GM19452 (cell line): ENCODE measurements around the gene PSMG4.

Source experiments
- ATAC-seq: cut with Tn5 transposase; IDR thresholded peaks from one replicate; pipeline ENCODE4 v1.9.1; 2021; ENCODE audit not compliant: unreplicated experiment

PSMG4 gene

GRCh38 chr6:3288711-3289663, 30.2 kb downstream of the PSMG4 start:
- no peak for ATAC-seq

- no peak for ATAC-seq
Observed at GRCh38 chr6:3289664-3290055, 30.9 kb downstream of the PSMG4 start.

- ATAC-seq: no peak
Observed at GRCh38 chr6:3290149-3290930, 31.6 kb downstream of the PSMG4 start.

GRCh38 chr6:3290931-3291211, 32.1 kb downstream of the PSMG4 start:
- no peak for ATAC-seq

- ATAC-seq: no peak
Observed at GRCh38 chr6:3291346-3291745, 32.6 kb downstream of the PSMG4 start.

GRCh38 chr6:3291987-3292386, 33.2 kb downstream of the PSMG4 start:
- no peak for ATAC-seq

GRCh38 chr6:3292431-3293197, 33.9 kb downstream of the PSMG4 start:
- no peak for ATAC-seq

- ATAC-seq: no peak
Observed at GRCh38 chr6:3293271-3294155, 34.8 kb downstream of the PSMG4 start.

GRCh38 chr6:3294396-3294795, 35.6 kb downstream of the PSMG4 start:
- ATAC-seq: no peak

GRCh38 chr6:3294921-3295871, 36.4 kb downstream of the PSMG4 start:
- ATAC-seq: no peak

GRCh38 chr6:3296078-3296477, 37.3 kb downstream of the PSMG4 start:
- no peak for ATAC-seq

- no peak for ATAC-seq
Observed at GRCh38 chr6:3296537-3296936, 37.8 kb downstream of the PSMG4 start.

GRCh38 chr6:3297006-3297405, 38.3 kb downstream of the PSMG4 start:
- no peak for ATAC-seq

GRCh38 chr6:3297909-3298308, 39.2 kb downstream of the PSMG4 start:
- ATAC-seq: no peak

GRCh38 chr6:3299221-3299620, 40.5 kb downstream of the PSMG4 start:
- ATAC-seq: no peak

GRCh38 chr6:3301506-3301905, 42.8 kb downstream of the PSMG4 start:
- ATAC-seq: no peak

- no peak for ATAC-seq
Observed at GRCh38 chr6:3303795-3304411, 45.2 kb downstream of the PSMG4 start.

- no peak for ATAC-seq
Observed at GRCh38 chr6:3304500-3305215, 45.9 kb downstream of the PSMG4 start.
